Neural progenitor cell (in vitro differentiated cells): ENCODE data around the gene DONSON.
"Not testable (repeated sequence)": the region's sequence is repeated elsewhere in the genome, so short reads cannot be mapped to it uniquely, and the experiment has no call there.

Experiments
- CTCF ChIP-seq: fragments of 200-600 bp; sonication (generic); IDR thresholded peaks from 2 replicates; pipeline ENCODE4 v1.5.1; 2017; ENCODE audit warnings: antibody characterized with exemption, mild to moderate bottlenecking
- EZH2 ChIP-seq: fragments of 200-600 bp; sonication (generic); IDR thresholded peaks from 2 replicates; pipeline ENCODE4 v1.6.1; 2017; ENCODE audit warnings: antibody characterized with exemption, mild to moderate bottlenecking, moderate library complexity
- EZH2phosphoT487 ChIP-seq: fragments of 200-600 bp; sonication (generic); IDR thresholded peaks from 2 replicates; pipeline ENCODE4 v1.6.1; 2017; ENCODE audit warnings: antibody characterized with exemption

DNA sequence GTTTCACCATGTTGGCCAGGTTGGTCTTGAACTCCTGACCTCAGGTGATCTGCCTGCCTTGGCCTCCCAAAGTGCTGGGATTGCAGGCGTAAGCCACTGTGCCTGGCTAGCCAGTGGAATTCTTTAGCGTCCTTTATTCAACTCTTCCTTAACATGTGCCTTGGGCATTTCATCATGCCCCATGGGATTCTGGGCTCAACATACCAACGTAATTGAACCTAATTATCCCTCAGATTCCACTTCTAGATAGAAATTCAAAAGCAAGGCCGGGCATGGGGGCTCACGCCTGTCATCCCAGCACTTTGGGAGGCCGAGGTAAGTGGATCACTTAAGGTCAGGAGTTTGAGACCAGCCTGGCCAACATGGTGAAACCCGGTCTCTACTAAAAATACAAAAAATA, 37.7 kb upstream of the DONSON start:
- not testable (repeated sequence) for TF ChIP-seq CTCF, EZH2phosphoT487, EZH2
